ENCODE measurements around the gene PHETA2. TPM values are rescaled to one million over a fixed set of nuclear protein-coding genes. Genes with fewer than 3 reads are reported as not detected.

The PHETA2 gene
- total and polyA plus RNA-seq, 2 of the 8 experiments (the other 6 are each of a cell fraction or from before 2014, with no cell fraction given), result 7.4 to 7.6 TPM

DNA sequence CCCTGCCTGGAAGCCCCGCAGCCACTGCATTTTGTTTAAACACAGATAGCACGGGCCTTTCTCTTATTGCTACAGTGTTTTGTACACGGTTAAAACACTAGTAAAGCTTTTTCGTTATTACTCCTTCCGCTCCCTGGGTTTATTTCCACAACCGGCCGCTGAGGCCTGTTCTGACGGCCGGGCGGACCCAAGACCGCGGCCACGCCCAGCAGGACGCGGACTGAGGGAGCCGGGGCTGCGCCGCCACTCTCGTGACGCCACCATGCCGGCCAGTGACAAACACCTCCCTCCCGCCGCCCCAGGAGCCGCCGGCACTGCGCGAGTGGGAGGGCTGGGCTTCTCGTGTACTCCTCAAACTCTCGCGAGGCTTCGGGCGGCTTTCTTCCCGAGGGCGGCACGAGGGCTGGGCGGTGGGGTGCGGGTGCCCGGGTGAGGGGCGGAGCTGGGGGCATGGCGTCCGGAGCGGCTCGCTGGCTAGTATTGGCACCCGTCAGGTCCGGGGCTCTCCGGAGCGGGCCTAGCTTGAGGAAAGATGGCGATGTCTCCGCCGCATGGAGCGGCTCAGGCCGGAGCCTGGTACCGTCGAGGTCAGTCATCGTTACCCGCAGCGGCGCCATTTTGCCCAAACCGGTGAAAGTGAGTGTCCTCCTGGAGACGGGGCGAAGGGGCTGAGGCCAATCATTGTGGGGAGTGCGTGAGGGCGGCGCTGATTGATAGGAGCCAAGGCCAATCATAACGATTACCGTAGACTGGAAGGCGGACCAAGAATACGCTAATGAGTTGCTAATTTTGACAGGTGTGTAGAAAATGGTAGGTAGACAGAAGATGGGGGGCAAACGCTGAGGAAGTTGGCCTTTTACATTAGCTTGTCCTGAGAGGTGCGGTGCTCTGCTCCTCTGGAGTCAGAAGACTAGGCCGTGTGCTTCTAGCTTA lies 5.5 kb downstream of the PHETA2 start, which contains the start of gene SMDT1 (continued):
- TF ChIP-seq KDM4A (IDR thresholded peaks at IDR 0.05; ENCODE audit: low read depth, low read length, severe bottlenecking) (peak; percentile 97), SIRT6 (IDR thresholded peaks at IDR 0.05; ENCODE audit: low read length) (no peak), CHD1 (IDR thresholded peaks at IDR 0.05; ENCODE audit: low read depth, low read length) (no peak), GABPA (IDR thresholded peaks at IDR 0.05; ENCODE audit: borderline replicate concordance, insufficient read depth, low read length) (no peak), SRF (IDR thresholded peaks at IDR 0.05; ENCODE audit: low read depth, low read length) (no peak), TAF7 (optimal IDR thresholded peaks at IDR 0.05; ENCODE audit: borderline replicate concordance, low read depth, low read length) (peak; percentile 12), ATF3 (IDR thresholded peaks at IDR 0.05; ENCODE audit: insufficient read depth, low read depth, low read length) (no peak), MAX (IDR thresholded peaks at IDR 0.05) (peak; percentile 90), PHF8 (conservative IDR thresholded peaks at IDR 0.05; ENCODE audit: low read depth, low read length) (peak; percentile 96), JUN (IDR thresholded peaks at IDR 0.05; ENCODE audit: low read depth, low read length) (no peak), NANOG (IDR thresholded peaks at IDR 0.05; ENCODE audit: insufficient read depth, low read depth, low read length, poor library complexity, severe bottlenecking) (no peak), EP300 (IDR thresholded peaks at IDR 0.05; ENCODE audit: borderline replicate concordance in 1 of 2, low read depth in 2 of 2, low read length in 2 of 2) (no peak), BRCA1 (IDR thresholded peaks at IDR 0.05; ENCODE audit: low read depth, low read length) (peak; percentile 69), CBX8 (IDR thresholded peaks at IDR 0.05; ENCODE audit: borderline replicate concordance, low read depth, low read length) (no peak), POLR2AphosphoS5 (IDR thresholded peaks at IDR 0.05; ENCODE audit: low read depth, low read length) (peak; percentile 88), RBBP5 (IDR thresholded peaks at IDR 0.05; ENCODE audit: borderline replicate concordance, low read depth, low read length) (peak; percentile 91; the same call in 1 of the 2 replicates), SAP30 (IDR thresholded peaks at IDR 0.05; ENCODE audit: insufficient read depth, insufficient replicate concordance, low read length) (peak; percentile 97), EZH2 (IDR thresholded peaks at IDR 0.05; ENCODE audit: low read depth, low read length, severe bottlenecking) (no peak), SUZ12 (IDR thresholded peaks at IDR 0.05; ENCODE audit: low read length) (no peak), TAF1 (IDR thresholded peaks at IDR 0.05; ENCODE audit: low read depth, low read length) (peak; percentile 94)

Measured in H1 (cell line).